A549 (cell line): ENCODE measurements around the gene MLANA.

ENCODE experiments used
- EP300 ChIP-seq, 2 experiments: fragments of >200 bp; sonication (Bioruptor Twin); formaldehyde crosslinking; IDR thresholded peaks; 2 replicates in 1 of 2; 3 replicates in 1 of 2; pipeline ENCODE4 v1.6.1; 2016 to 2017
- HMGXB4 ChIP-seq: fragments of 250-450 bp; sonication (Bioruptor Pico); IDR thresholded peaks from 2 replicates; pipeline ENCODE4 v1.5.0; 2021; ENCODE audit warnings: mild to moderate bottlenecking, moderate library complexity, borderline replicate concordance
- MAX ChIP-seq: IDR thresholded peaks from 2 replicates; pipeline ENCODE4 v1.6.1; 2012
- POLR2A ChIP-seq: IDR thresholded peaks from 2 replicates; pipeline ENCODE4 v1.6.1; 2012; ENCODE audit warnings: mild to moderate bottlenecking, low read length
- RAD21 ChIP-seq, 2 experiments: fragments of >200 bp in 1 of 2; sonication (Bioruptor Twin) in 1 of 2; formaldehyde crosslinking in 1 of 2; IDR thresholded peaks in 1 of 2; conservative IDR thresholded peaks in 1 of 2; 2 replicates in 1 of 2; 3 replicates in 1 of 2; pipeline ENCODE4 v1.6.1; 2012 to 2018; ENCODE audit warnings: inconsistent platforms in 1 of 2
- SMC3 ChIP-seq: fragments of >200 bp; sonication (Bioruptor Twin); formaldehyde crosslinking; IDR thresholded peaks from 3 replicates; pipeline ENCODE4 v1.6.1; 2018; ENCODE audit warnings: inconsistent platforms
- SREBF2 ChIP-seq: fragments of 450-650 bp; IDR thresholded peaks from 2 replicates; pipeline ENCODE4 v1.6.1; 2014; ENCODE audit warnings: mild to moderate bottlenecking, moderate library complexity
- TF ChIP-seq, protein P1 (sequence below): fragments of >200 bp; sonication (Bioruptor Twin); formaldehyde crosslinking; IDR thresholded peaks from 3 replicates; pipeline ENCODE4 v1.5.1; 2016

DNA sequence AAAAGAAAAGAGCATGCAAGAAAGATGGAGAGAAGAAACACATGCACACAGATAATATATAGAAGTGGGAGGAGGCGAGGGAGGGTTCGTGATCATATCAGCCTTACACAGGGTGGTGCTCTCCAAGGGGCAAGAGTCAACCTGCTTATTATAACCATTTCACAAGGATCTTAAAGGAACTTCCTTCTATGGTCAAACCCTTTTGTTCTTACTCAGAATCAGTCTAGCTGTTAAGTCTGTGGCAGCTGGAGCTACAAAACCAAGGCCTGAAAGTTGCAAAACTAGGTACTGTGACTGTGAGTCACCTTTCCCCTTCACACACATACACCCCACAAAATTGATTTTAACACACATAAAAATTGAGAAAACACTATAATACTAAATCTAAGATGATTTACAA is 39.2 kb upstream of the MLANA start:
- TF ChIP-seq, protein P1, sequence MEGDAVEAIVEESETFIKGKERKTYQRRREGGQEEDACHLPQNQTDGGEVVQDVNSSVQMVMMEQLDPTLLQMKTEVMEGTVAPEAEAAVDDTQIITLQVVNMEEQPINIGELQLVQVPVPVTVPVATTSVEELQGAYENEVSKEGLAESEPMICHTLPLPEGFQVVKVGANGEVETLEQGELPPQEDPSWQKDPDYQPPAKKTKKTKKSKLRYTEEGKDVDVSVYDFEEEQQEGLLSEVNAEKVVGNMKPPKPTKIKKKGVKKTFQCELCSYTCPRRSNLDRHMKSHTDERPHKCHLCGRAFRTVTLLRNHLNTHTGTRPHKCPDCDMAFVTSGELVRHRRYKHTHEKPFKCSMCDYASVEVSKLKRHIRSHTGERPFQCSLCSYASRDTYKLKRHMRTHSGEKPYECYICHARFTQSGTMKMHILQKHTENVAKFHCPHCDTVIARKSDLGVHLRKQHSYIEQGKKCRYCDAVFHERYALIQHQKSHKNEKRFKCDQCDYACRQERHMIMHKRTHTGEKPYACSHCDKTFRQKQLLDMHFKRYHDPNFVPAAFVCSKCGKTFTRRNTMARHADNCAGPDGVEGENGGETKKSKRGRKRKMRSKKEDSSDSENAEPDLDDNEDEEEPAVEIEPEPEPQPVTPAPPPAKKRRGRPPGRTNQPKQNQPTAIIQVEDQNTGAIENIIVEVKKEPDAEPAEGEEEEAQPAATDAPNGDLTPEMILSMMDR = no peak
- TF ChIP-seq EP300 (IDR thresholded peaks at IDR 0.05) = no peak
- TF ChIP-seq HMGXB4 (CRISPR knock-in tag) = no peak
- TF ChIP-seq MAX = no peak
- no peak for TF ChIP-seq SMC3
- no peak for TF ChIP-seq RAD21 (conservative IDR thresholded peaks at IDR 0.05 in 1 of 2, IDR thresholded peaks at IDR 0.05 in 1 of 2)
- TF ChIP-seq POLR2A = no peak
- TF ChIP-seq SREBF2 = no peak
